A549 (cell line): ENCODE data around the gene PRMT7. TPM values are rescaled to one million over a fixed set of nuclear protein-coding genes. Genes with fewer than 3 reads are reported as not detected.

Experiments
- ATAC-seq, 2 experiments: fragments of 200-7000 bp in 1 of 2; fragments of >200 bp in 1 of 2; cut with Nextera tagmentation in 1 of 2; cut with Tn5 transposase in 1 of 2; 3 replicates each; pipeline versions ENCODE4 v1.8.0 to v1.9.1; 2018 to 2020; ENCODE audit warnings: mild to moderate bottlenecking in 1 of 2, moderate library complexity in 1 of 2
- CTCF ChIA-PET: fragments of 300-600 bp; sonication (Branson Sonifier 250); formaldehyde crosslinking; extraction: SDS; loops from one replicate; lab custom pipeline; 2021; ENCODE audit warnings: antibody characterized with exemption, inconsistent platforms; lab: Yijun Ruan, JAX
- POLR2A ChIA-PET: fragments of 350-600 bp; formaldehyde crosslinking; extraction: SDS; loops from one replicate; lab custom pipeline; 2021; ENCODE audit warnings: antibody characterized with exemption, inconsistent platforms; lab: Yijun Ruan, JAX
- DNase-seq, 2 experiments: peaks; one replicate each; pipeline versions ENCODE4 v3.0.0 to v3.0.0-alpha.2; 2011 to 2016; ENCODE audit warnings: low read depth in 1 of 2, low spot score in 1 of 2
- FAIRE-seq: peaks from 2 replicates; lab custom pipeline; 2011; peaks lifted over from hg19 to GRCh38; lab: Jason Lieb, UNC
- H3K27ac ChIP-seq, 2 experiments: fragments of >200 bp; sonication (Bioruptor Twin); formaldehyde crosslinking; 3 replicates each; pipeline ENCODE4 v1.5.1; 2016 to 2017
- H3K4me1 ChIP-seq: fragments of >200 bp; sonication (Bioruptor Twin); formaldehyde crosslinking; 3 replicates; pipeline ENCODE4 v1.6.1; 2016
- H3K4me2 ChIP-seq: fragments of >200 bp; sonication (Bioruptor Twin); formaldehyde crosslinking; 3 replicates; pipeline ENCODE4 v1.6.1; 2016
- H3K4me3 ChIP-seq: fragments of >200 bp; sonication (Bioruptor Twin); formaldehyde crosslinking; 3 replicates; pipeline ENCODE4 v1.5.1; 2016
- H3K9me3 ChIP-seq: fragments of >200 bp; sonication (Bioruptor Twin); formaldehyde crosslinking; 3 replicates; pipeline ENCODE4 v1.6.1; 2016
- BHLHE40 ChIP-seq: IDR thresholded peaks from 2 replicates; pipeline ENCODE4 v1.6.1; 2012; ENCODE audit warnings: low read depth, low read length, inconsistent platforms
- CBX2 ChIP-seq: fragments of 200-600 bp; sonication (generic); IDR thresholded peaks from 2 replicates; pipeline ENCODE4 v1.6.1; 2016; ENCODE audit warnings: low read depth, mild to moderate bottlenecking, borderline replicate concordance
- CBX8 ChIP-seq: fragments of 200-600 bp; sonication (generic); IDR thresholded peaks from 2 replicates; pipeline ENCODE4 v1.6.1; 2016
- CTCF ChIP-seq: fragments of >200 bp; sonication (Bioruptor Twin); formaldehyde crosslinking; IDR thresholded peaks from 3 replicates; pipeline ENCODE4 v1.5.1; 2016
- EHF ChIP-seq: fragments of 250-450 bp; sonication (Bioruptor Pico); IDR thresholded peaks from 2 replicates; pipeline ENCODE4 v1.5.0; 2020; ENCODE audit warnings: mild to moderate bottlenecking
- FOSL2 ChIP-seq, 2 experiments: fragments of 450-650 bp in 1 of 2; fragments of >200 bp in 1 of 2; sonication (Bioruptor Twin) in 1 of 2; formaldehyde crosslinking; IDR thresholded peaks; 2 replicates each; pipeline versions ENCODE4 v1.5.0 to v1.6.1; 2016 to 2020; ENCODE audit warnings: mild to moderate bottlenecking in 1 of 2, moderate library complexity in 1 of 2
- GATA3 ChIP-seq: IDR thresholded peaks from 2 replicates; pipeline ENCODE4 v1.6.1; 2012; ENCODE audit warnings: borderline replicate concordance
- HDAC2 ChIP-seq: fragments of 200-600 bp; sonication (generic); IDR thresholded peaks from 2 replicates; pipeline ENCODE4 v1.6.1; 2016
- HOXA7 ChIP-seq: fragments of 250-450 bp; sonication (Bioruptor Pico); IDR thresholded peaks from 2 replicates; pipeline ENCODE4 v1.5.0; 2020; ENCODE audit warnings: mild to moderate bottlenecking, moderate library complexity
- HOXB13 ChIP-seq: fragments of 250-450 bp; sonication (Bioruptor Pico); IDR thresholded peaks from 2 replicates; pipeline ENCODE4 v1.5.0; 2020; ENCODE audit warnings: low read depth, mild to moderate bottlenecking, moderate library complexity
- JUN ChIP-seq, 2 experiments: fragments of >200 bp; sonication (Bioruptor Twin); formaldehyde crosslinking; IDR thresholded peaks; 2 replicates in 1 of 2; 3 replicates in 1 of 2; pipeline ENCODE4 v1.6.1; 2016 to 2017
- KDM1A ChIP-seq: fragments of 200-600 bp; sonication (generic); IDR thresholded peaks from 2 replicates; pipeline ENCODE4 v1.6.1; 2016; ENCODE audit warnings: low read depth, mild to moderate bottlenecking
- MAFK ChIP-seq: fragments of 450-650 bp; IDR thresholded peaks from 2 replicates; pipeline ENCODE4 v1.6.1; 2014; ENCODE audit not compliant: partially characterized antibody
- MAZ ChIP-seq: fragments of 150-350 bp; IDR thresholded peaks from 2 replicates; pipeline ENCODE4 v1.6.1; 2014; ENCODE audit warnings: antibody characterized with exemption, low read depth, low read length, borderline replicate concordance
- MYC ChIP-seq: IDR thresholded peaks from 2 replicates; pipeline ENCODE4 v1.6.1; 2012; ENCODE audit warnings: mild to moderate bottlenecking, inconsistent platforms, low read length, improper control_type of control experiment, borderline replicate concordance
- NR3C1 ChIP-seq: fragments of >200 bp; sonication (Bioruptor Twin); formaldehyde crosslinking; IDR thresholded peaks from 3 replicates; pipeline ENCODE4 v1.6.1; 2017
- PHF8 ChIP-seq: fragments of 200-600 bp; sonication (generic); IDR thresholded peaks from 2 replicates; pipeline ENCODE4 v1.6.1; 2016; ENCODE audit warnings: low read depth, mild to moderate bottlenecking, antibody characterized with exemption, moderate library complexity, borderline replicate concordance
- POLR2AphosphoS2 ChIP-seq: conservative IDR thresholded peaks from 2 replicates; pipeline ENCODE4 v1.6.1; 2012; ENCODE audit warnings: low read length, improper control_type of control experiment, inconsistent platforms
- RAD21 ChIP-seq, 2 experiments: fragments of >200 bp in 1 of 2; sonication (Bioruptor Twin) in 1 of 2; formaldehyde crosslinking in 1 of 2; IDR thresholded peaks in 1 of 2; conservative IDR thresholded peaks in 1 of 2; 2 replicates in 1 of 2; 3 replicates in 1 of 2; pipeline ENCODE4 v1.6.1; 2012 to 2018; ENCODE audit warnings: inconsistent platforms in 1 of 2
- RARB ChIP-seq: fragments of 250-450 bp; sonication (Bioruptor Pico); IDR thresholded peaks from 2 replicates; pipeline ENCODE4 v1.8.0; 2021; ENCODE audit warnings: mild to moderate bottlenecking, moderate library complexity
- RCOR1 ChIP-seq: fragments of 150-350 bp; IDR thresholded peaks from 2 replicates; pipeline ENCODE4 v1.6.1; 2014; ENCODE audit warnings: antibody characterized with exemption, low read length, low read depth
- RFX5 ChIP-seq: fragments of 450-650 bp; IDR thresholded peaks from 2 replicates; pipeline ENCODE4 v1.7.1; 2014; ENCODE audit warnings: antibody characterized with exemption, mild to moderate bottlenecking, moderate library complexity
- RNF2 ChIP-seq: fragments of 200-600 bp; sonication (generic); IDR thresholded peaks from 2 replicates; pipeline ENCODE4 v1.6.1; 2016; ENCODE audit warnings: low read depth, mild to moderate bottlenecking, antibody characterized with exemption, moderate library complexity, borderline replicate concordance
- ZC3H11A ChIP-seq: fragments of 450-650 bp; IDR thresholded peaks from 2 replicates; pipeline ENCODE4 v1.6.1; 2014; ENCODE audit warnings: antibody characterized with exemption, mild to moderate bottlenecking
- ZFP36 ChIP-seq: fragments of 450-650 bp; IDR thresholded peaks from 2 replicates; pipeline ENCODE4 v1.6.1; 2014; ENCODE audit warnings: borderline replicate concordance; ENCODE audit not compliant: partially characterized antibody
- ZSCAN20 ChIP-seq: fragments of 250-450 bp; sonication (Bioruptor Pico); IDR thresholded peaks from 2 replicates; pipeline ENCODE4 v1.8.0; 2022; ENCODE audit warnings: mild to moderate bottlenecking, moderate library complexity
- WGBS: methylation state at CpG from one replicate; pipeline ENCODE4 v1.1.6; 2017; ENCODE audit errors: missing lambda C conversion rate; 5-methylcytosine and 5-hydroxymethylcytosine counted together
- polyA plus RNA-seq, 4 experiments: library from polyadenylated mRNA; depleted of rRNA in 3 of 4; stranded (reverse); fragments of >200 nt; fragmentation: RNase III in 1 of 4; extraction: RNeasy Plus Mini Kit Qiagen cat#74134 plus additional on column Dnase treatment in 1 of 4; gene quantifications; 2 replicates in 3 of 4; 3 replicates in 1 of 4; pipeline ENCODE4 v1.2.3, GENCODE V29; 2011 to 2017
- TF ChIP-seq, protein P1 (sequence below): IDR thresholded peaks from 2 replicates; pipeline ENCODE4 v1.6.1; 2012; ENCODE audit warnings: low read depth, borderline replicate concordance
- TF ChIP-seq, protein P2 (sequence below): IDR thresholded peaks from 2 replicates; pipeline ENCODE4 v1.6.1; 2012

Gene PRMT7
- polyA plus RNA-seq, 2 of the 4 experiments (the other 2 are of a cell fraction), result 37.1 to 44.7 TPM

DNA sequence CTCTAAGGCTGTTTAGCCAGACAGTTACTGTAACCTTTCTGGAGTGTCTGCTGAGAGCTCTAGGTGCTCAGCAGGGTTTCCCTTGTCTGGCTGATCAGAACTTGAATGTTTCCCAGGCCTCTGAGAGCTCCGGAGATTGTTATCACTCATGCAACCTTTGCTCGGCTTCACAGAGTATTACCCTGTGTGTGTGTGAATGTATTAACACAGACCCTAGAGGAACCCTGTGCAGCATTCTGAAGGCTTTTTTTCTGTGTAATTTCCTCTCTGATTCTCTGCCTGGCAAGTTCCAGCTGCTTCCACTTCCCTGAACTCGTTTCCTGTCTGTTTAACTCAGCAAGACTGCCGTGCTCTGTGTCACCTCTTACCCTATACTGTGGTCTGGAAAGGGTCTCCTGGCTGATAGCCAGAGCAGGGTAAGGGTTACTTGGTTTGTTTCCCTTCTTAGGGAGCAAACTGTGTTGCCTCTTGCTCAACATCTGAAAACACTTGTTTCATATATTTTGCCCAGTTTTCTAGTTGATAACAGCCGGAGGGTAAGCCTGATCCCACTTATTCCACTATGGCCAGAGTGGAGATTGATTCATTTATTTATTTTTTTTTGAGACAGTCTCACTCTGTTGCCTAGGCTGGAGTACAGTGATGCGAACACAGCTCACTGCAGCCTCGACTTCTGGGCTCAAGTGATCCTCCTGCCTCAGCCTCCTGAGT is 21.7 kb downstream of the PRMT7 start:
- no peak for DNase-seq
- ChIA-PET POLR2A (no interaction called here), CTCF (interaction anchor here (19.3 kb wide), 1 partner anchor 72 kb away, joined by 335 read pairs; the partner anchor contains the start of gene SLC7A6)
- FAIRE-seq, result no peak
- TF ChIP-seq MAFK, result no peak
- TF ChIP-seq, protein P1, sequence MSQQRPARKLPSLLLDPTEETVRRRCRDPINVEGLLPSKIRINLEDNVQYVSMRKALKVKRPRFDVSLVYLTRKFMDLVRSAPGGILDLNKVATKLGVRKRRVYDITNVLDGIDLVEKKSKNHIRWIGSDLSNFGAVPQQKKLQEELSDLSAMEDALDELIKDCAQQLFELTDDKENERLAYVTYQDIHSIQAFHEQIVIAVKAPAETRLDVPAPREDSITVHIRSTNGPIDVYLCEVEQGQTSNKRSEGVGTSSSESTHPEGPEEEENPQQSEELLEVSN, result no peak
- TF ChIP-seq ZC3H11A, result no peak
- TF ChIP-seq PHF8, result no peak
- no peak for TF ChIP-seq MAZ
- TF ChIP-seq FOSL2 (IDR thresholded peaks at IDR 0.05), result no peak
- TF ChIP-seq FOSL2 (CRISPR knock-in tag; IDR thresholded peaks at IDR 0.05), result no peak
- no peak for TF ChIP-seq RAD21 (conservative IDR thresholded peaks at IDR 0.05 in 1 of 2, IDR thresholded peaks at IDR 0.05 in 1 of 2)
- TF ChIP-seq CTCF, result no peak
- no peak for TF ChIP-seq HDAC2
- TF ChIP-seq RARB (CRISPR knock-in tag), result no peak
- TF ChIP-seq CBX2, result no peak
- TF ChIP-seq RNF2, result no peak
- TF ChIP-seq KDM1A, result no peak
- TF ChIP-seq BHLHE40, result no peak
- no peak for TF ChIP-seq CBX8
- Histone ChIP-seq H3K4me3 (no peak overlapping the region), H3K9me3 (no peaks in the 10 kb centered on the region), H3K4me1 (peaks cover 5% of the 10 kb centered on the region; the same call in 1 of the 3 replicates), H3K4me2 (no peak overlapping the region), H3K27ac (no peak overlapping the region)
- WGBS, result 86% methylated on average over 7 of the region's 7 CpGs
- ATAC-seq, result no peak

GRCh38 chr16:68335175-68335574 is 24.4 kb downstream of the PRMT7 start:
- no peak overlapping the region for H3K4me3 ChIP-seq
- H3K4me2 ChIP-seq, result no peak overlapping the region
- no peak for DNase-seq
- no peak for FAIRE-seq
- H3K27ac ChIP-seq, result no peak overlapping the region
- H3K4me1 ChIP-seq, result no peaks in the 10 kb centered on the region
- TF ChIP-seq RARB (CRISPR knock-in tag), result no peak
- no peak for TF ChIP-seq CTCF
- TF ChIP-seq JUN (IDR thresholded peaks at IDR 0.05), result no peak
- TF ChIP-seq HOXB13 (CRISPR knock-in tag), result no peak
- no peak for TF ChIP-seq RCOR1
- TF ChIP-seq, protein P2, sequence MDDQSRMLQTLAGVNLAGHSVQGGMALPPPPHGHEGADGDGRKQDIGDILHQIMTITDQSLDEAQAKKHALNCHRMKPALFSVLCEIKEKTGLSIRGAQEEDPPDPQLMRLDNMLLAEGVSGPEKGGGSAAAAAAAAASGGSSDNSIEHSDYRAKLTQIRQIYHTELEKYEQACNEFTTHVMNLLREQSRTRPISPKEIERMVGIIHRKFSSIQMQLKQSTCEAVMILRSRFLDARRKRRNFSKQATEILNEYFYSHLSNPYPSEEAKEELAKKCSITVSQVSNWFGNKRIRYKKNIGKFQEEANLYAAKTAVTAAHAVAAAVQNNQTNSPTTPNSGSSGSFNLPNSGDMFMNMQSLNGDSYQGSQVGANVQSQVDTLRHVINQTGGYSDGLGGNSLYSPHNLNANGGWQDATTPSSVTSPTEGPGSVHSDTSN, result no peak
- TF ChIP-seq KDM1A, result no peak
- TF ChIP-seq, protein P1, result no peak
- no peak for TF ChIP-seq MYC
- TF ChIP-seq RFX5, result no peak
- no peak for TF ChIP-seq HOXA7 (CRISPR knock-in tag)
- TF ChIP-seq EHF, result no peak
- TF ChIP-seq ZFP36, result no peak
- no peak for TF ChIP-seq ZSCAN20 (CRISPR knock-in tag)
- no peak for TF ChIP-seq POLR2AphosphoS2
- no peak for TF ChIP-seq NR3C1
- TF ChIP-seq GATA3, result no peak
- no peak for TF ChIP-seq CBX8
- POLR2A ChIA-PET, result interaction anchor here (1.0 kb wide), 1 partner anchor 71 kb away, joined by 6 read pairs; the partner anchor contains the start of gene SLC7A6
- 92% methylated on average over 5 of the region's 5 CpGs for WGBS
- H3K9me3 ChIP-seq, result no peaks in the 10 kb centered on the region
- no peak for ATAC-seq
- CTCF ChIA-PET, result interaction anchor here (0.8 to 19.3 kb wide), 4 partner anchors 11 to 74 kb away, joined by 3 to 335 read pairs (median 4); partner anchors contain the start of genes PRMT7, SLC7A6 and SLC7A6OS
